ENCODE results near the gene OR2AP1.
"Not testable (repeated sequence)": the region's sequence is repeated elsewhere in the genome, so short reads cannot be mapped to it uniquely, and the experiment has no call there.

Gene OR2AP1

GRCh38 chr12:55572168-55572567, at the start of gene OR2AP1:
TSS of gene OR2AP1 (plus strand) at chr12:55572468. CDS start at chr12:55574415, 1,947 bp downstream.
- no peak for DNase-seq (ENCODE audit: low read depth)

GRCh38 chr12:55548235-55548634, 24.0 kb upstream of the OR2AP1 start:
- DNase-seq (ENCODE audit: low read depth) = not testable (repeated sequence)

GRCh38 chr12:55548756-55549155, 23.5 kb upstream of the OR2AP1 start:
- DNase-seq (ENCODE audit: low read depth) = no peak

- no peak for DNase-seq (ENCODE audit: low read depth)
Measured at GRCh38 chr12:55549302-55549701, 23.0 kb upstream of the OR2AP1 start, which contains the start of gene OR6C4. TSS of gene OR6C4 (plus strand) at chr12:55549602. CDS start at chr12:55551227, 1,625 bp downstream.

GRCh38 chr12:55554296-55554695, 18.0 kb upstream of the OR2AP1 start:
- DNase-seq (ENCODE audit: low read depth) = no peak

GRCh38 chr12:55570060-55570459, 2.2 kb upstream of the OR2AP1 start:
- not testable (repeated sequence) for DNase-seq (ENCODE audit: low read depth)

- DNase-seq (ENCODE audit: low read depth) = not testable (repeated sequence)
Measured at GRCh38 chr12:55570689-55571088, 1.6 kb upstream of the OR2AP1 start.

GRCh38 chr12:55582066-55582465, 9.8 kb downstream of the OR2AP1 start:
- DNase-seq (ENCODE audit: low read depth) = no peak

- no peak for DNase-seq (ENCODE audit: low read depth)
Measured at GRCh38 chr12:55585817-55586216, 13.5 kb downstream of the OR2AP1 start.

- not testable (repeated sequence) for DNase-seq (ENCODE audit: low read depth)
Measured at GRCh38 chr12:55590152-55590551, 17.9 kb downstream of the OR2AP1 start.

GRCh38 chr12:55607821-55608594, 35.7 kb downstream of the OR2AP1 start:
- DNase-seq (ENCODE audit: low read depth) = no peak

- DNase-seq (ENCODE audit: low read depth) = no peak
Measured at GRCh38 chr12:55610598-55610997, 38.3 kb downstream of the OR2AP1 start.

GRCh38 chr12:55612646-55613045, 40.4 kb downstream of the OR2AP1 start:
- DNase-seq (ENCODE audit: low read depth) = no peak

GRCh38 chr12:55614764-55615163, 42.5 kb downstream of the OR2AP1 start:
- no peak for DNase-seq (ENCODE audit: low read depth)

GRCh38 chr12:55619354-55620138, 47.3 kb downstream of the OR2AP1 start:
- DNase-seq (ENCODE audit: low read depth) = no peak

- no peak for DNase-seq (ENCODE audit: low read depth)
Measured at GRCh38 chr12:55624056-55624455, 51.8 kb downstream of the OR2AP1 start.

Measured in T-helper 22 cell (primary cell).